LNCaP clone FGC (cell line): Measurements from ENCODE around the gene CDKL4.

ENCODE experiments used
- DNase-seq: peaks from one replicate; pipeline ENCODE4 v3.0.0-alpha.2; 2011; ENCODE audit warnings: low read depth
- H3K4me3 ChIP-seq: 2 replicates; pipeline ENCODE4 v1.5.1; 2011; ENCODE audit warnings: mild to moderate bottlenecking, low read depth, low read length, control low read depth
- CTCF ChIP-seq: IDR thresholded peaks from 2 replicates; pipeline ENCODE4 v1.5.1; 2012; ENCODE audit warnings: mild to moderate bottlenecking; ENCODE audit not compliant: control insufficient read depth, insufficient read depth; ENCODE audit errors: extremely low read depth

Gene CDKL4

DNA sequence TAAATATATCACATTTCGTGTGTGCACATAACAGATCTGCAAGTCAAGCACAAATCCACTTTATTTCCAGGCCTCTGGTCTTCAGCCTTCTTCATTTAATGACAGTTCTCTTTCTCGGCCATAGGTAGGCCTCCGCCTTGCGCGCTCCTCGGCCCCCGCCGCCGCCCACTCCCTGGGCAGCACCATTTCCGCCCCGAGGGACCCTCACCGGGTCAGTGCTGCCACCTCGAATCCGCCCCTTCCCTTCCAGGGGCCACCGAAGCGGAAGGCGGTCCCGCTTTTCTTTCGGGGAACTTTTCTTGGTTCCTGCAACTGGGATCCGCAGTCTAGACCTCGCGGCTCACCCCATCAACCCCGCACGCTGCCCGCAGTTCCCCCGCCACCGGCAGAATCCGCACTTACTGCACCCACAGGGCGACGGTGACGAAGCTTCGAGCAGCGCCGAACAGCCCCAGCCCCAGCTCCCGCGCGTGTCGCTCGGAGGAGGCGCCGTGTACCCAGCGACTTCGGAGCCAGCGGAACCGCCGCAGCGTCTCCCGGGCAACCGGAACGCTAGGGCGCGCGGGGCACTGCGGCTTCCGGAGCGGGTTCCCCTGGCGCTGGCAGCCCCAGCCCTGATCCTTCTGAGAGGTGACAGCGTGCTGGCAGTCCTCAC lies at the start of gene CDKL4:
TSS of gene CDKL4 (minus strand) at position 502 of the 655 bp plus-strand sequence.
- DNase-seq: no peak
- TF ChIP-seq CTCF: no peak
- H3K4me3 ChIP-seq: no peak within 1 kb of the TSS

GRCh38 chr2:39290433-39290832 lies 46.7 kb upstream of the CDKL4 start:
- no peak for TF ChIP-seq CTCF
- no peak overlapping the region for H3K4me3 ChIP-seq
- no peak for DNase-seq

GRCh38 chr2:39289609-39290008 lies 45.8 kb upstream of the CDKL4 start:
- H3K4me3 ChIP-seq: no peak overlapping the region
- no peak for DNase-seq
- TF ChIP-seq CTCF: no peak

DNA sequence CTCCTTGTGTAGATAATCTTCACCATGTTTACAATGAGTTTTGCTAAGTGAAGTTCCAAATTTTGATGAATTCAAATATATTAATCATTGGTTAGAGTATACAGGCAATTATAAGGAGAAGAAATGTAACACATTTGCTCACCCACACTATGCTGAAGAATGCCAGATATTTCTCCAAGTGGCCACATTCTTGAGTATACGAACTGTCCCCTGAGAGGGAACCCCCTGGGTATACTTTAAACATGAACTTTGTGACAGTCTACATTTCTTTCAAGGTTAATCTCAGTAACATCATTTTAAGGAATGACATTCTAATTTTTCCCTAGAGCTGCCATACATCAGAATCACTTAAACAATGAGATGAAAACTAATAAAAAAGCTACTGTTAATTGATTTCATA lies 39.8 kb upstream of the CDKL4 start:
- TF ChIP-seq CTCF: no peak
- H3K4me3 ChIP-seq: no peak overlapping the region
- no peak for DNase-seq

GRCh38 chr2:39281391-39281790 lies 37.6 kb upstream of the CDKL4 start:
- TF ChIP-seq CTCF: no peak

GRCh38 chr2:39275016-39275415 lies 31.2 kb upstream of the CDKL4 start:
- no peak for TF ChIP-seq CTCF
- H3K4me3 ChIP-seq: no peak overlapping the region
- no peak for DNase-seq

More at GRCh38 chr2:39281391-39281790, 37.6 kb upstream of the CDKL4 start:
- no peak overlapping the region for H3K4me3 ChIP-seq
- no peak for DNase-seq

- no peak for DNase-seq
- TF ChIP-seq CTCF: no peak
- no peak overlapping the region for H3K4me3 ChIP-seq
These were observed 26.2 kb upstream of the CDKL4 start for GRCh38 chr2:39269941-39270340.
